Lower lobe of right lung (tissue), 2 donors: Measurements from ENCODE around the gene GAL3ST1. TPM values are rescaled to one million over a fixed set of nuclear protein-coding genes. Genes with fewer than 3 reads are reported as not detected.
"Not testable (repeated sequence)": the region's sequence is repeated elsewhere in the genome, so short reads cannot be mapped to it uniquely, and the experiment has no call there.

ENCODE experiments used
- ATAC-seq, 2 donors: fragments of 200-7000 bp; cut with Tn5 transposase; one replicate each; pipeline ENCODE4 v1.9.1; 2020 to 2022; ENCODE audit warnings: mild to moderate bottlenecking in 2 of 2, moderate library complexity in 2 of 2
- DNase-seq: peaks from one replicate; pipeline ENCODE4 v3.0.0-alpha.2; 2020
- H3K27ac ChIP-seq: fragments of 200-600 bp; one replicate; pipeline ENCODE4 v1.8.0; 2022
- H3K27me3 ChIP-seq: fragments of 200-600 bp; one replicate; pipeline ENCODE4 v1.8.0; 2022; ENCODE audit warnings: low read depth
- H3K36me3 ChIP-seq: fragments of 200-600 bp; one replicate; pipeline ENCODE4 v1.8.0; 2022; ENCODE audit warnings: mild to moderate bottlenecking
- H3K4me1 ChIP-seq: fragments of 200-600 bp; one replicate; pipeline ENCODE4 v1.8.0; 2022
- H3K4me3 ChIP-seq: fragments of 200-600 bp; one replicate; pipeline ENCODE4 v1.8.0; 2022; ENCODE audit warnings: mild to moderate bottlenecking
- H3K9me3 ChIP-seq: fragments of 200-600 bp; one replicate; pipeline ENCODE4 v1.8.0; 2022
- CTCF ChIP-seq: fragments of 200-600 bp; IDR thresholded peaks from one replicate; pipeline ENCODE4 v1.8.0; 2022; ENCODE audit warnings: antibody characterized with exemption, mild to moderate bottlenecking
- intact Hi-C: fragments of 100-400 bp; cut with DNase I; formaldehyde crosslinking; loops from one replicate; pipeline ENCODE4 v1.11.0; 2022
- total RNA-seq: library from RNA; stranded (reverse); fragmentation: NEBNext Ultra II Directional; extraction: Animal tissue kit (Norgen Biotek cat#: 25700); gene quantifications from one replicate; pipeline ENCODE4 v1.2.1, GENCODE V29; 2021
- donor health status: DM: no; HTN: yes; CAD: no; lungs with severe emphysema.

Gene GAL3ST1
- total RNA-seq, 1 donor from 2014 or later = 1.7 TPM

DNA sequence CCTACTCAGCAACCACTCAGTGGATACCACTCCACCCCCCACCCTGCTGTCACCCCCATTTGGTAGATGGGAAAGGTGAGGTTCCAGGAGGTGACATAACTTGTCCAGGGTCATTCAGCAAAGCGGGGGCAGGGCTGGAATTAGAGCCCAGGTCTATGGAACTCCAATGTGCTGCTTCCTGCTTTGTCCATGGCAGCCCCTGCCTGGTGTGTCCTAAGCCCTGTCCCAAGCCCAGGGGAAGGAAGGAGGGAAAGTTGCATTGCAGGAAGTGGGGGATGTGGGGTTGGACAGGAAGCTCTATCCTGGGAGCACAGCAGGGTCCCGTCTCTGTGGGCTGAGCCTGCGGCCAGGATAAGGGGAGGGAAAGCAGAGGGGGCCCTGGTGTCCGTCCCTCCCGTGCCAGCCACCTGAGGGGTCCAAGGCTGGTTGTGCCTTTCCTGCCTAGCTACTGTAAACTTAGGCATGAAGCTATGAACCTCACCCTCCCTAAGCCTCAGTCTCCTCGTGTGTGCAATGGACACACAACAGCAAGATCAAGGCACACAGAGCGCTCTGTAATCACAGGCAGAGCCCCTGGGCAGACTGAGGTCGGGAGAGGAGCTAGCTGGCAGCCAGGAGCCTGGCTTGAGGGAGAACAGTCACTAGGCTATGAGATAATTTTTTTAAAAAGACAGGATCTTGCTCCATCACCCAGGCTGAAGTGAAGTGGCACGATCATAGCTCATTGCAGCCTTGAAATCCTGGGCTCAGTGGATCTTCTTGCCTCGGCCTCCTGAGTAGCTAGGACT, 12.9 kb downstream of the GAL3ST1 start:
- ATAC-seq (no peak), DNase-seq (no peak)
- no peak for TF ChIP-seq CTCF
- intact Hi-C loops = no loop called here
- Histone ChIP-seq H3K27me3 (no peaks in the 10 kb centered on the region), H3K4me3 (no peak overlapping the region), H3K9me3 (no peaks in the 10 kb centered on the region), H3K27ac (no peak overlapping the region), H3K4me1 (no peaks in the 10 kb centered on the region), H3K36me3 (no peaks in the 10 kb centered on the region)

DNA sequence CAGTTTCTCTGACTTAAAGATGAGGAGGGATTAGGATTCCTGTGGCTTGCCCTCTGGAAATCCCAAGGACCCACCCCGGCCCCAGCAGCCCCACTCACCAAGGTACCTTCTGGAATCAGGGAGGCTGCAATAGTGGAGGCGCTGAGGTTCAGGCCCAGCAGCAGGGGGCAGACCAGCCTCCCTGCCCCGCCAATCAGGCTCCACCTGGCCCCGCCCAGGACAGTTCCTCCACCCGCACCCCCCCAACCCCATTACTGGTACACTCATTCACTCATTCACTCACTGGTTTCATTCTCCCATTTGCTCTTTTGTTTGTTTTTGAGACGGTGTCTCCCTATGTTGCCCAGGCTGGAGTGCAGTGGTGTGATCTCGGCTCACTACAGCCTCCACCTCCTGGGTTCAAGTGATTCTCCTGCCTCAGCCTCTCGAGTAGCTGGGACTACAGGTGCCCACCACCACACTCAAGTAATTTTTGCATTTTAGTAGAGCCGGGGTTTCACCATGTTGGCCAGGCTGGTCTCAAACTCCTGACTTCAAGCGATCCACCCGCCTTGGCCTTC, 13.7 kb downstream of the GAL3ST1 start:
- H3K4me1 ChIP-seq, H3K36me3 ChIP-seq, H3K27ac ChIP-seq, H3K9me3 ChIP-seq, DNase-seq, H3K27me3 ChIP-seq, intact Hi-C loops, ATAC-seq, H3K4me3 ChIP-seq: not testable (repeated sequence)

GRCh38 chr22:30559889-30560288, 14.6 kb downstream of the GAL3ST1 start:
- intact Hi-C loops = no loop called here
- no peak for ATAC-seq
- Histone ChIP-seq H3K36me3 (no peaks in the 10 kb centered on the region), H3K9me3 (no peaks in the 10 kb centered on the region), H3K27me3 (no peaks in the 10 kb centered on the region), H3K27ac (no peak overlapping the region), H3K4me3 (no peak overlapping the region), H3K4me1 (no peaks in the 10 kb centered on the region)
- no peak for TF ChIP-seq CTCF
- no peak for DNase-seq

- H3K4me3 ChIP-seq = no peak overlapping the region
- no peaks in the 10 kb centered on the region for H3K36me3 ChIP-seq
- H3K4me1 ChIP-seq = no peaks in the 10 kb centered on the region
- no peak for DNase-seq
- ATAC-seq = no peak
- H3K9me3 ChIP-seq = no peaks in the 10 kb centered on the region
- intact Hi-C loops = no loop called here
- TF ChIP-seq CTCF = no peak
- no peak overlapping the region for H3K27ac ChIP-seq
- H3K27me3 ChIP-seq = no peaks in the 10 kb centered on the region
These were observed 17.2 kb downstream of the GAL3ST1 start for GRCh38 chr22:30557243-30557642.

- H3K27ac ChIP-seq = no peak overlapping the region
- no peaks in the 10 kb centered on the region for H3K9me3 ChIP-seq
- no peaks in the 10 kb centered on the region for H3K27me3 ChIP-seq
- DNase-seq = no peak
- peak in 1 of 2 donors; percentile 14 for ATAC-seq
- H3K4me1 ChIP-seq = no peaks in the 10 kb centered on the region
- TF ChIP-seq CTCF = no peak
- H3K36me3 ChIP-seq = no peaks in the 10 kb centered on the region
- no peak overlapping the region for H3K4me3 ChIP-seq
- intact Hi-C loops = no loop called here
These were observed 18.1 kb downstream of the GAL3ST1 start for GRCh38 chr22:30556388-30556787.
